ENCODE results near the gene AVL9. TPM values are rescaled to one million over a fixed set of nuclear protein-coding genes. Genes with fewer than 3 reads are reported as not detected.

The AVL9 gene
- total and polyA plus RNA-seq, 9 of the 15 experiments (the other 6 are each of a cell fraction or from before 2014, with no cell fraction given) = 6.4 to 66.2 (median 30.1) TPM

DNA sequence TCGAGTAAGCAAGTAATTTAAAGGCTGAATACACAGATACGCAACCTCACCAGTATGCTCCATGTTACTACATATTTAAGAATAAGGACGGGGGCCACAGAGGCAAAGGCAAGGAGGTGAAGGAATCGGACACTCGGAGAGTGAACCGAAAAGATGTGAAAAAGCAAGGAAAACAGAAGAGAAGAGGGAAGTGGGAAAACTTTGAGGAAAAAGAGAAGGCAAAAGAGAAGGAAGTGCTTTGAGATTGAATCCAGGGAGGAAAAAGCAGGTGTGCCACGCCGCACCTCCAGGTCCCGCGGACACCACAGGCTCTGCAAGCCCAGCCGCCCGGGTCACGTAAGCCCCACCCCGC, 367 bp upstream of the AVL9 start (continued):
- TF ChIP-seq, protein P1, sequence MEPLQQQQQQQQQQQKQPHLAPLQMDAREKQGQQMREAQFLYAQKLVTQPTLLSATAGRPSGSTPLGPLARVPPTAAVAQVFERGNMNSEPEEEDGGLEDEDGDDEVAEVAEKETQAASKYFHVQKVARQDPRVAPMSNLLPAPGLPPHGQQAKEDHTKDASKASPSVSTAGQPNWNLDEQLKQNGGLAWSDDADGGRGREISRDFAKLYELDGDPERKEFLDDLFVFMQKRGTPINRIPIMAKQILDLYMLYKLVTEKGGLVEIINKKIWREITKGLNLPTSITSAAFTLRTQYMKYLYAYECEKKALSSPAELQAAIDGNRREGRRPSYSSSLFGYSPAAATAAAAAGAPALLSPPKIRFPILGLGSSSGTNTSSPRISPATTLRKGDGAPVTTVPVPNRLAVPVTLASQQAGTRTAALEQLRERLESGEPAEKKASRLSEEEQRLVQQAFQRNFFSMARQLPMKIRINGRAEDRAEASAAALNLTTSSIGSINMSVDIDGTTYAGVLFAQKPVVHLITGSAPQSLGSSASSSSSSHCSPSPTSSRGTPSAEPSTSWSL (CRISPR knock-in tag; IDR thresholded peaks at IDR 0.05; ENCODE audit: borderline replicate concordance) = no peak
- TF ChIP-seq FOXK1 (CRISPR knock-in tag; IDR thresholded peaks at IDR 0.05; ENCODE audit: borderline replicate concordance) (no peak), NONO (IDR thresholded peaks at IDR 0.05; ENCODE audit: low read depth in 2 of 2, low read length in 1 of 2) (no peak), ZNF696 (CRISPR knock-in tag; conservative IDR thresholded peaks at IDR 0.05) (no peak), RBBP5 (IDR thresholded peaks at IDR 0.05; ENCODE audit: borderline replicate concordance, insufficient read depth, low read length, poor library complexity, severe bottlenecking) (peak; percentile 19), KLF13 (tag; IDR thresholded peaks at IDR 0.05; ENCODE audit: borderline replicate concordance, low read depth) (no peak), SMAD3 (CRISPR knock-in tag; conservative IDR thresholded peaks at IDR 0.05) (no peak), ZFPM2 (CRISPR knock-in tag; IDR thresholded peaks at IDR 0.05) (no peak), DPF2 (IDR thresholded peaks at IDR 0.05) (peak; percentile 60; the same call in 1 of the 2 replicates), CEBPB (tag; IDR thresholded peaks at IDR 0.05) (no peak), NEUROD1 (IDR thresholded peaks at IDR 0.05; ENCODE audit: borderline replicate concordance, low read depth, low read length, partially characterized antibody) (no peak), ADNP (tag; IDR thresholded peaks at IDR 0.05) (no peak)
- TF ChIP-seq, protein P2, sequence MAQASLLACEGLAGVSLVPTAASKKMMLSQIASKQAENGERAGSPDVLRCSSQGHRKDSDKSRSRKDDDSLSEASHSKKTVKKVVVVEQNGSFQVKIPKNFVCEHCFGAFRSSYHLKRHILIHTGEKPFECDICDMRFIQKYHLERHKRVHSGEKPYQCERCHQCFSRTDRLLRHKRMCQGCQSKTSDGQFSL (CRISPR knock-in tag; IDR thresholded peaks at IDR 0.05) = no peak
- TF ChIP-seq, protein P2 (tag; IDR thresholded peaks at IDR 0.05) = no peak
- TF ChIP-seq, protein P3, sequence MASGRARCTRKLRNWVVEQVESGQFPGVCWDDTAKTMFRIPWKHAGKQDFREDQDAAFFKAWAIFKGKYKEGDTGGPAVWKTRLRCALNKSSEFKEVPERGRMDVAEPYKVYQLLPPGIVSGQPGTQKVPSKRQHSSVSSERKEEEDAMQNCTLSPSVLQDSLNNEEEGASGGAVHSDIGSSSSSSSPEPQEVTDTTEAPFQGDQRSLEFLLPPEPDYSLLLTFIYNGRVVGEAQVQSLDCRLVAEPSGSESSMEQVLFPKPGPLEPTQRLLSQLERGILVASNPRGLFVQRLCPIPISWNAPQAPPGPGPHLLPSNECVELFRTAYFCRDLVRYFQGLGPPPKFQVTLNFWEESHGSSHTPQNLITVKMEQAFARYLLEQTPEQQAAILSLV (tag; IDR thresholded peaks at IDR 0.05) = no peak
- TF ChIP-seq, protein P4, sequence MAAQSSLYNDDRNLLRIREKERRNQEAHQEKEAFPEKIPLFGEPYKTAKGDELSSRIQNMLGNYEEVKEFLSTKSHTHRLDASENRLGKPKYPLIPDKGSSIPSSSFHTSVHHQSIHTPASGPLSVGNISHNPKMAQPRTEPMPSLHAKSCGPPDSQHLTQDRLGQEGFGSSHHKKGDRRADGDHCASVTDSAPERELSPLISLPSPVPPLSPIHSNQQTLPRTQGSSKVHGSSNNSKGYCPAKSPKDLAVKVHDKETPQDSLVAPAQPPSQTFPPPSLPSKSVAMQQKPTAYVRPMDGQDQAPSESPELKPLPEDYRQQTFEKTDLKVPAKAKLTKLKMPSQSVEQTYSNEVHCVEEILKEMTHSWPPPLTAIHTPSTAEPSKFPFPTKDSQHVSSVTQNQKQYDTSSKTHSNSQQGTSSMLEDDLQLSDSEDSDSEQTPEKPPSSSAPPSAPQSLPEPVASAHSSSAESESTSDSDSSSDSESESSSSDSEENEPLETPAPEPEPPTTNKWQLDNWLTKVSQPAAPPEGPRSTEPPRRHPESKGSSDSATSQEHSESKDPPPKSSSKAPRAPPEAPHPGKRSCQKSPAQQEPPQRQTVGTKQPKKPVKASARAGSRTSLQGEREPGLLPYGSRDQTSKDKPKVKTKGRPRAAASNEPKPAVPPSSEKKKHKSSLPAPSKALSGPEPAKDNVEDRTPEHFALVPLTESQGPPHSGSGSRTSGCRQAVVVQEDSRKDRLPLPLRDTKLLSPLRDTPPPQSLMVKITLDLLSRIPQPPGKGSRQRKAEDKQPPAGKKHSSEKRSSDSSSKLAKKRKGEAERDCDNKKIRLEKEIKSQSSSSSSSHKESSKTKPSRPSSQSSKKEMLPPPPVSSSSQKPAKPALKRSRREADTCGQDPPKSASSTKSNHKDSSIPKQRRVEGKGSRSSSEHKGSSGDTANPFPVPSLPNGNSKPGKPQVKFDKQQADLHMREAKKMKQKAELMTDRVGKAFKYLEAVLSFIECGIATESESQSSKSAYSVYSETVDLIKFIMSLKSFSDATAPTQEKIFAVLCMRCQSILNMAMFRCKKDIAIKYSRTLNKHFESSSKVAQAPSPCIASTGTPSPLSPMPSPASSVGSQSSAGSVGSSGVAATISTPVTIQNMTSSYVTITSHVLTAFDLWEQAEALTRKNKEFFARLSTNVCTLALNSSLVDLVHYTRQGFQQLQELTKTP (IDR thresholded peaks at IDR 0.05; ENCODE audit: low read depth in 1 of 2, partially characterized antibody in 2 of 2) = peak; percentile 28 to 61
- TF ChIP-seq, protein P5, sequence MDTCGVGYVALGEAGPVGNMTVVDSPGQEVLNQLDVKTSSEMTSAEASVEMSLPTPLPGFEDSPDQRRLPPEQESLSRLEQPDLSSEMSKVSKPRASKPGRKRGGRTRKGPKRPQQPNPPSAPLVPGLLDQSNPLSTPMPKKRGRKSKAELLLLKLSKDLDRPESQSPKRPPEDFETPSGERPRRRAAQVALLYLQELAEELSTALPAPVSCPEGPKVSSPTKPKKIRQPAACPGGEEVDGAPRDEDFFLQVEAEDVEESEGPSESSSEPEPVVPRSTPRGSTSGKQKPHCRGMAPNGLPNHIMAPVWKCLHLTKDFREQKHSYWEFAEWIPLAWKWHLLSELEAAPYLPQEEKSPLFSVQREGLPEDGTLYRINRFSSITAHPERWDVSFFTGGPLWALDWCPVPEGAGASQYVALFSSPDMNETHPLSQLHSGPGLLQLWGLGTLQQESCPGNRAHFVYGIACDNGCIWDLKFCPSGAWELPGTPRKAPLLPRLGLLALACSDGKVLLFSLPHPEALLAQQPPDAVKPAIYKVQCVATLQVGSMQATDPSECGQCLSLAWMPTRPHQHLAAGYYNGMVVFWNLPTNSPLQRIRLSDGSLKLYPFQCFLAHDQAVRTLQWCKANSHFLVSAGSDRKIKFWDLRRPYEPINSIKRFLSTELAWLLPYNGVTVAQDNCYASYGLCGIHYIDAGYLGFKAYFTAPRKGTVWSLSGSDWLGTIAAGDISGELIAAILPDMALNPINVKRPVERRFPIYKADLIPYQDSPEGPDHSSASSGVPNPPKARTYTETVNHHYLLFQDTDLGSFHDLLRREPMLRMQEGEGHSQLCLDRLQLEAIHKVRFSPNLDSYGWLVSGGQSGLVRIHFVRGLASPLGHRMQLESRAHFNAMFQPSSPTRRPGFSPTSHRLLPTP (IDR thresholded peaks at IDR 0.05; ENCODE audit: borderline replicate concordance, extremely low read depth, insufficient read length) = no peak

Data from K562 (cell line).